Myocyte (in vitro differentiated cells): ENCODE results near the gene FHIP1A. TPM values are rescaled to one million over a fixed set of nuclear protein-coding genes. Genes with fewer than 3 reads are reported as not detected.
"Not testable (repeated sequence)": the region's sequence is repeated elsewhere in the genome, so short reads cannot be mapped to it uniquely, and the experiment has no call there.

ENCODE experiments used
- DNase-seq: peaks from one replicate; pipeline ENCODE4 v3.0.0-alpha.2; 2012; ENCODE audit warnings: low read depth
- polyA plus RNA-seq: library from polyadenylated mRNA; unstranded; fragments of >200 nt; gene quantifications from one replicate; pipeline ENCODE4 v1.2.1, GENCODE V29; 2012; ENCODE audit warnings: missing spikeins
- total RNA-seq: library from RNA; depleted of rRNA; stranded (reverse); fragments of >200 nt; gene quantifications from 2 replicates; pipeline ENCODE4 v1.2.3, GENCODE V29; 2014

Gene FHIP1A
- total RNA-seq, result 1.2 and 9.9 TPM in 2 replicates
- 2.0 TPM for polyA plus RNA-seq

DNA sequence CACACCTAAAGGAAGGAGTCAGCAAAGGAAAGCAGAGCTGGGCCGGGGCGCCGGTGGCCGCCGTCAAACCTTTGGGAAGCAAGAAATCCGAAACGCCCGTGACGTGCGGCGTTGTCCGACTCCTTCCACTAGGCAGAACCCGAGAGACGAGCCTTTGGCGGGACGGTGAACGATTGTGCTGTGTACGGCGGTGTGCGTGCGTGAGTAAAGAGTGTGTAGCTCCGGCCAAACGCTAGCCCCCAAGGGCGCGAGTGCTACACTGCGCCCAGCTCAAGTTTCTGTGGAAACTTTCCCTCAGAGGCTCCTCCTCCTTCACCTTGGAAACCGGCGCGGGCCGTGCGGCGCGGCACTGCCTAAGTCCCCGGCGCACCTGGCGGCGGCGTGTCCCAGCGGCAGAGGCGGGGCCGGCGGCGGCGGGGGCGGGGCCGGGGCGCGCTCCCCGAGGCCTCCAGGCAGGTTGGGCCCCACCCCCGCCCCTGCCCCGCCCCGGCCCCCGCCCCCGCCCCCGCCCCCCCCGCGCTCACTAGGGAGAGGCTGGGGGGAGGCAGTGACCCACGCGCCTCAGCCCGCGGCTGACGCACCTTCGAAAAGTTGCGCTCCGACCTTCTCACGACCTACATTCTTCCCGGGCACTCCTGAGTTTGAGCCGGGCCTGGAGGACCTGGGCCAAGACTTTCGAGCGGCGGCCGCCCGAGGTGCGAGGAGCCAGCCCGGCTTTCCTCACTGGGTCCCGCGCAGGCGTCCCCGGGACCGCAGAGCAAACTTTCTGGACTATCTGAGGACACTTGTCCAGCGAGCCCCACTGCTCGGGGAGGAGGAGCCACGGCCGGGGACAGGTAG is at the start of gene FHIP1A:
Gene FHIP1A (plus strand): TSS at position 547 of the 840 bp plus-strand sequence. CDS start 157,084 bp downstream, outside the sequence.
- peak; percentile 77 for DNase-seq

DNA sequence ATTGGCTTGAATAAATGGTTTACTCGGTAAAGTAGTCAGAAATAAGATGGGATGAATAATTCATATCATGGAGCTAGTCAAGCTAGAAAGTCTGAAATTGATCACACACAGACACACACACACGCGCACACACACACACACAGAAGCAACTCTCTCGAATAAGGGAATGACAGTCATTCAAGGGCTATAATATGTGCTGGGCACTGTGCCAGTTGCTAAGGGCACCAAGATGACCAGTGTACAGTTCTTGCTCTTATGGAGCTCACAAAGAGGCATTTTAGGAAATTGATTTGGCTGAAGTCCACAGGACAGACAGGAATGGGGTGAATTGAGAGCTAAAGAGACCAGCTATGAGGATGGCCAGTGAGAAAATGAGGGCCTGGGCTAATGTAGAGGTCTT is 49.4 kb upstream of the FHIP1A start:
- no peak for DNase-seq

DNA sequence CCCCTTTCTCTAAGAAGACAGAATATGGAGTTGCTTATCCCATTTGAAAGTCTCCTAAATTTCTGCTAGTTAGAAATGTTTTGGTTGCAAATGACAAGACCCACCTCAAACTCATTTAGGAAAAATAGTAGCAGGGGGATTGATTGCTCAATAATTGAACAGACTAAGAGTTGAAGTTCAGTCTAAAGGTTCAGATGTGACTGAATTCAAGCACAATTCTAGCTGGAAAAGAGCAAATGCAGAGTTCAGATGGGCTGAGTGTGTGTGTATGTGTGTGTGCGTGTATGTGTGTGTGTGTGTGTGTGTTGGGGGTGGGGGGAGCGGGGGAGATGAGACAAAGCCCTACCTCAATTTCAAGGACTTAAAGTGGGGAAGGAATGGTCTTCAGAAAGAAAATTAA is 47.9 kb upstream of the FHIP1A start:
- DNase-seq, result no peak

DNA sequence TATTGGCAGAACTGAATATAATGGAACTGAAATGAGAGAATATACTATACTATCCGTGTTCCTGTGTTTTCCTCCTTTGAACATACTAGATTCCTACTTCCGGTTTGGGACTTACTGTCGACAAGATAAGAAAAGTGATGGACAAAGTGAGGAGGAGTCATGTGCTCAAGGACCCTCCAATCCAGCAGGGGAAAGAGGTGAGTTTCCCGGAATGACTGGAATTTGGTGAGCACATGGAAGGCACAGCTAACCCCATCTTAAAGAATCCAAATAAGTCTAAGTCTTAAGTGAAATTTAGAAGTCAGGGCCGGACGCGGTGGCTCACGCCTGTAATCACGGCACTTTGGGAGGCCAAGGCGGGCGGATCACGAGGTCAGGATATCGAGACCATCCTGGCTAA is 47.0 kb upstream of the FHIP1A start:
- DNase-seq, result no peak

DNA sequence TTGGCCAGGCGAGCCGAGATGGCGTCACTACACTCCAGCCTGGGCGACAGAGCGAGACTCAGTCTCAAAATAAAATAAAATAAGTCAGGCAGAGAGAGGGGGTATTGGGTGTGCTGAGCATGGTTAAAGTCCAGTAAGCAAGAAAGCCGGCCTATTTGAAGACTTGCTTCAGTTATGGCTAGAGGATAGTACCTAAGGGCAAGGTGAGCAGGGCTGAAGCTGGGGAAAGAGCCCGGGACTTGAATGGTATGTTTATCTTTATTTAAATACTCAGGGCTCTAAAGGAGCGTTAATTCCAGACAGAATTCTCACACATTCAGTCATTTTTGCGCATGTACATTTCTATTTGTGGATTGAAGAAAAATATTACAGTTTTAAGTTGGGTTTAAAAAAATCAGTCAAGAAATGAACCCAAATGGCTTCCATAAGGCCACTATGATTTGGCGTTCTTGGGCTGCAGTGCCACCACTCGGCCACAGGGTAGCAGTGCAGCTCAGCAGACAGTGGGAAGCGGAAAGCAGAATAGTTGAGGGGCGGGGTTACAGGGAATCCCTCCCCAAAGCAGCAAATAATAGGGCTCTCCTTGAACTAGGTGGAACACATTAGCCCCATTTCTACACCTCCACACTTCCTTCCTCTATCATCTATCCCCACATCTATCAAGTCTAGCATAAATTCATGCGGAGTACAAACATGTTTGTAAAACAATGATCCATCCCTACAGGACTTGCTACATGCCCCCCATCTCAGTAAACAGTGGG is 46.4 kb upstream of the FHIP1A start:
- peak; percentile 87 for DNase-seq

DNA sequence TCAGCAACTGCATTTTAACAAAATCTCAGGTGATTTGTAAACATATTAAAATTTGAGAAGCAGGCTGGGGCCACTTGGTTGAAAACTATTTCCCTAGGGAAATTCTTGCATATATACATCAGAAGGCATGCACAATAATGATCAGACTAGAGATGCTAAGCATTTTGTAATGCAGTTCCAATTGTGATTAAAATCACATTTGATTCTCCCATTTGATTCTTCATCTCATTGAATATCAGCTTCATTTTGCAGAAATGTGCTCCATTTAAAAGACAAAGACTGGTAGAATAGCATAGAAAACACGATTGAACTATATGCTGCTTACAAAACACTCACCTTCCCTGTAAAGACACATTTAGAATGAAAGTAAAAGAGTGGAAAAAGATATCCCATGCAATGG is 32.4 kb upstream of the FHIP1A start:
- DNase-seq, result no peak

DNA sequence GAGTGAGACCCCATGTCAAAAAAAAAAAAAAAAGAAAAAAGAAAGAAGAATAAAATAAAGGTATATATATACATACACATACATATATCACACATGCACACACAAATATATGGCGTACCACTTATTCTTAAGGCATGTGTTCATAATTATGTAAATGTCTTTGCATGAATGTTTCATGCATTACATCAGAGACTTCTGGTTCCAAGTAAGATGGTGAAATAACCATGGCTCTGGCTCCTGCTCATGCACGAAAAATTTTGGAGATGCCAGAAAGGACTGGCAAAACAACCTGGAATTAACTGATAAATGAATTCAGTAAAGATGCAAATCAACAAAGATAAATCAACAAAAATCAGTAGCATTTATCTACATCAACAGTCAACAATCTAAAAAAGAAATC is 19.7 kb upstream of the FHIP1A start:
- no peak for DNase-seq

DNA sequence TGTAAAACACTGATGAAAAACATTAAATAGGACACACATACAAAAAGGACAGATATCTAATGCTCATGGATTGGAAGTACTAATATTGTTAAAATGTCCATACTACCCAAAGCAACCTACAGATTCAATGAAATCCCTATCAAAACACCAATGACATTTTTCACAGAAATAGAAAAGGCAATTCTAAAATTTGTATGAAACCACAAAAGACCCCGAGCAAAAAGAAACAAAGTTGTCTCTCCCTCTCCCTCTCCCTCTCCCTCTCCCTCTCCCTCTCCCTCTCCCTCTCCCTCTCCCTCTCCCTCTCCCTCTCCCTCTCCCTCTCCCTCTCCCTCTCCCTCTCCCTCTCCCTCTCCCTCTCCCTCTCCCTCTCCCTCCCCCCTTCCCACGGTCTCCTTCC is 19.2 kb upstream of the FHIP1A start:
- DNase-seq, result not testable (repeated sequence)

DNA sequence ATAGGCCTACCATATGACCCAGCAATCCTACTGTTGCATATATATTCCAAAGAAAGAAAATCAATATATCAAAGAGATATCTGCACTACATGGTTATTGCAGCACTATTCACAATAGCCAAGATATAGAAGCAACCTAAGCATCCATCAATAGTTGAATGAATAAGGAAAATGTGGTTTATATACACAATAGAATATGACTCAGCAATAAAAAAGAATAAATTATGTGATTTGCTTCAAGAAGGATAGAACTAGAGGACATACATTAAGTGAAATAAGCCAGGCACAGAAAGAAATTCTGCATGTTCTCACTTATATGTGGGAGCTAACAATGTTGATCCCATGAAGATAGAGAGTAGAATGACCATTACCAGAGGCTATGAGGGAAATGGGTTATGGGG is 13.1 kb upstream of the FHIP1A start:
- DNase-seq, result no peak

DNA sequence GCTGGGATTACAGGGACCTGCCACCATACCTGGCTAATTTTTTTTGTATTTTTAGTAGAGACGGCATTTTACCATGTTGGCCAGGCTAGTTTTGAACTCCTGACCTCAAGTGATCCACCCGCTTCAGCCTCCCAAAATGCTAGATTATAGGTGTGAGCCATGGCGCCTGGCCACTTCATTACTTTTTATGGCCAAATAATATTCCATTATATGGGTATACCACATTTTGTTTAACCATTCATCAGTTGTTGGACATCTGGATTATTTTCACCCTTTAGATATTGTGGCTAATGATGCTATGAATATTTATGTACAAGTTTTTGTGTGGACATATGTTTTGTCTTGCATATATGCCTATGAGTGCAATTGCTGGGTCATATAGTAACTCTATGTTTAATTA is 8.6 kb upstream of the FHIP1A start:
- DNase-seq, result no peak

DNA sequence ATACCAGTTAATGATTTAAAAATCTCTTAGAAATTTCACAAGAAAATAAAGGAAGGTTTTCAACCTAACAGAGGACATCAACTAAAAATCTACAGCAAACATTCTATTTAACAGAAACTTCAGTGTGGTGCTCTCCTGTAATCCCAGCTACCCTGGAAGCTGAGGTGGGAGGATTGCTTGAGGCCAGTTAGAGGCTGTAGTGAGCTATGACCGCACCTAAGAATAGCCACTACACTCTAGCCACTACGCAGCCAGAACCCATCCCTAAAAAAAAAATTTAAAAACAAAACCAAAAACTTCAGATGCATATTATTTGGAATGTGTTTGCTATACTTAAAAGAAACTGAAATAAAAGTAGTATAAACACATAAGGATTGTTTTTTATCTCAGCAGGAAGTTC is 7.2 kb upstream of the FHIP1A start:
- no peak for DNase-seq

DNA sequence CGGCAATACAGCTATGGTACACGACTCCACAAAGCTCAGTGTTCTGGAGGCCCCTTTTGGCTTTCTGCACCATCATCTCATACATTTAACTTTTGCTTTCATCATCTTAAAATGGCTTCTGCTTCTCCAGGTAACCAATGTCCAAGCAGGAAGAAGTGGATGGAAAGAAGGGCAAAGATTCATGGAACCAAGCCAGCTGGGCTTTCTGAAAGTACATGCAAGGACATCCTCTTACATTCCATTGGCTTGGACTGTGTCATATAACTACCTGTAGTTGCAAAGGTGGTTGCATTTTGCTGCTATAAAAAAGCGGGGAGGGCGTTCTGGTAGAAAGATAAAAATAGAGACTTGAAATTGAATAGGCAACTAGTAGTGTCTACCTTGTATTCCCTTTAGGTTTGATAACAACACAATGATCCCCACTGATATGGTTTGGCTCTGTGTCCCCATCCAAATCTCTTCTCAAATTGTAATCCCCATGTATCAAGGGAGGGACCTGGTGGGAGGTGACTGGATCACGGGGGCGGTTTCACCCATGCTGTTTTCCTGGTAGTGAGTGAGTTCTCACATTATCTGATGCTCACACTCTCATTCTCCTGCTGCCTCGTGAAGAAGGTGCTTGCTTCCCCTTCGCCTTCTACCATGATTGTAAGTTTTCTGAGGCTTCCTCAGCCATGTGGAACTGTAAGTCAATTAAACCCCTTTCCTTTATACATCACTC is 6.7 kb upstream of the FHIP1A start:
- DNase-seq, result no peak

DNA sequence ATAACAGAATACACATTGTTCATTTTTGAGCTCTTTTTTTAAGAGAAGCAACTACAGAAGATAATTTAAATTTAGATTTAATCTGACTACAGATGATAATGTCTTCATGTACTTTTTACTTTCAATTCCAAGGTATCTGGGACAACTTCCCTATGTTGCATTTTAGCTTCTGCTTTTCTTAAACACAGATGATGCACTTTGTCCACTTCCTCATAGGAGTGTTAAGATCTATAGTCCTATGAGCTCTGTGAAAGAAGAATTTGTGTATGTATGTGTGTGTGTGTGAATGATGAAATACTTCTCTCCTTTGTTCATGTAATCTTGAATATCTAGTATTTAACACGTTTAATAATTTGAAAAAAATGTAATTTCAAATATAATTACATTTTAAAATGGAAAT is 5.3 kb upstream of the FHIP1A start:
- DNase-seq, result no peak

DNA sequence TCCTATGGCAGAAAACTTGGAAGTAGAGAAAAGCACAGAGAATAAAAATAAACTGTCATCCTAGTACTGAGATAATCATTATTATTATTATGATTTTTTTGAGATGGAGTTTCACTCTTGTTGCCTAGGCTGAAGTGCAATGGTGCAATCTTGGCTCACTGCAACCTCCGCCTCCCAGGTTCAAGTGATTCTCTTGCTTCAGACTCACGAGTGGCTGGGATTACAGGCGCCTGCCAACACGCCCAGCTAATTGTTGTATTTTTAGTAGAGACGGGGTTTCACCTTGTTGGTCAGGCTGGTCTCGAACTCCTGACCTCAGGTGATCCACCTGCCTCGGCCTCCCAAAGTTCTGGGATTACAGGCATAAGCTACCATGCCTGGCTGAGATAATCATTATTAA is 4.2 kb upstream of the FHIP1A start:
- DNase-seq, result not testable (repeated sequence)

DNA sequence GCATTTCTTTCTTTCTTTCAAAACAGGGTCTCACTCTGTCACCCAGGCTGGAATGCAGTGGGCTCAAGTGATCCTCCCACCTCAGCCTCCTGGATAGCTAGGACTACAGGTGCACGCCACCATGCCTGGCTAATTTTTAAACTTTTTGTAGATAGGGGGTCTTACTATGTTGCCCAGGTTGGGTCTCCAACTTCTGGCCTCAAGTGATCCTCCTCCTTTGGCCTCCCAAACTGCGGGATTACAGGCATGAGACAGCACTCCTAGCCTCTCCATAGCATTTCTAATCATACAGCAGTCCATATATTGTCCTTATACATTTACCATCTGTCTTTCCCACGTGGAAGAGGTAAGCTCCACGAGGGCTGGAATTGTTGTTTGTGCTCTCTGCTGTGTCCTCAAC is 2.0 kb upstream of the FHIP1A start:
- DNase-seq, result no peak

DNA sequence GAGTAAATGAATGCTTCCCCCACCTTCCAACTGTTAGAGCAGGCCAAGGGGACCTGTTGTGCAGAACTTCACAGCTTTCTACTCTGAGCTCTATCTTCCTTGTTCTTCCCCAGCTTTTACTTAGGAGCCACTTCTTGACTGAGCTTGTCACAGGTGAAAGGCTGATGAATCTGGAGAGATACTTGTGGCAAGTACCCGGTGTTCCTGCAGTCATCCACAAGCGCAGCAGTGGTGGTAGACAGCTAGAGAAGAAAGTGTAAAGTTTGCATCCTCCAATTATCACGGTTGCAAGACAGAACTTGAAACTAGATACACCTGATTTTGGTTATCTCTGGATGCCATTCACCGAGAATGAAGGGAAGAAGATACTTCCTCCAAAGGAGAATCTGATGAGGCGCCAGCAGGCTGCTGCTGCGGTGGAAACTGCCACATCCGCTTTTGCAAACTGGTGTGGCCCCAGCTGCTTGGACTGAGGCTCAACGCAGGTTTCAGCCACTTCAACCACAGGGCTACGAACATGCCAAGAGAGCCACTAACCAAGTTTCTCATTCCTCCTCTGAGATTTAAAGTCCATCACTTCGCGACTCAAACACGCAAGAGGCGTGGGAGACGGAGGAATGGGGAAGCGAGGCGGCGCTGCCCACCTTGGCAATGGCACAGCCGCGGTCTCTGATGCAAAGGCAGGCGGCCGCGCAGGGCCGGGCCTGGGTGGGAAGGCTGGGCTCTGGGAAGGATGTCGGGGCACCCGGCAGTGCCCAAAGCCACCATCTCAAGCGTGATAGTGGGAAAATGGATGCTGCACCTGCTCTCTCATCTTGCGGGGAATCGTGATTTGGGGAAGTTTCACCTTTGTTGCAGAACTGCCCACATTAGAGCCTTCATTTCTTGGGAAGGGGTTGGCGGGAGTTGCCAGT is 1.3 kb upstream of the FHIP1A start:
- no peak for DNase-seq

DNA sequence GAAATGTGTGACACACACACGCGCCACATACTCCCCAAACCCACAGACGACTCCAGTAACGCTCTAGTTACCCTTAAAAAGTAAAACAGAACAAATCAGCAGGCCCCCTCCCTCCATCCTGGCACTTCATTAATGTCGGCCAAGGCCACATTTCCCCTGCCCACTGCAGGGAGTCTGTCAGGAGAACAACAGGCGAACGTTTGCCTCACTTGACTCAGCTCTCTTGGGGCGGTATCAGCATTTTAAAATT is 671 bp upstream of the FHIP1A start:
- DNase-seq, result no peak

DNA sequence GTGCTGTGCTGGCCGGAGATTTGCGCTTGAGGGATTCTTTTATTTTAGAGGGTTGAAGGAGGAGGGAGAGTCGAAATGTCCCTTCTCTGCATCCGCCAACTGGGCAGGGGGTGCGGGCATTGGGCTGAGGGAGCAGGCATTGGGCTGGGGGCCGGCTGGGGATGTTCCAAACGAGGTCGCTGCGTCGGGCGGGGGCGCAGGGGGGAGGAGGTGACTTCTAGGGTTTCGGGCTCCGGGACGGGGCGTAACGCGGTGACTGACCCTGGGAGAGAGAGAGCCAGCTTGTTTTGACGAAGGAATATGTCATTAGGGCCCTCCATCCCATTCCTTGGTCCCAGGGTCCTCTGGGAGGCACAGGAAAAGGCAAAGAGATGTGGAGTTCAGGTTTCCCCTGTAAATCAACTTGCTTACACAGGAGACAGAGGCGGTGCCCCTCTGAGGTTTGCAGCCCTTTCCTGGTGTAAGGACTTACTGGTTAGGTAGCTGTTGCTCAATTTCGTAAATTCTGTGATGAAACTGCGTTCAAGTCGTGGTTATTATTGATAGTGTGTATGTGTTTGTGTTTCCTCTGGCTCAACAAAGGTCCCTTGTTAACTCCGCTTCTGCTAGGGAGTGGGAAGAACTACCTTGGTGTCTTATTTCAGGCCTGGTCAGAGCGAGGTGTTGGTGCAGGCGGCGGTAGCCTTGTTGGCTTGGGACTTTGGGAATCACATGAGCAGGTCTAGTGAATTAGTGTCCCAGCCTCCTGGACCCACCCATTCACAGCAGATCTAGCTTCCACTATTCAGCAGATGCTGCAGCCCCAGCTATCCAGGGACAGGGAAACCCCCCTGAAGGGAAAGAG is 716 bp downstream of the FHIP1A start:
- DNase-seq, result no peak

DNA sequence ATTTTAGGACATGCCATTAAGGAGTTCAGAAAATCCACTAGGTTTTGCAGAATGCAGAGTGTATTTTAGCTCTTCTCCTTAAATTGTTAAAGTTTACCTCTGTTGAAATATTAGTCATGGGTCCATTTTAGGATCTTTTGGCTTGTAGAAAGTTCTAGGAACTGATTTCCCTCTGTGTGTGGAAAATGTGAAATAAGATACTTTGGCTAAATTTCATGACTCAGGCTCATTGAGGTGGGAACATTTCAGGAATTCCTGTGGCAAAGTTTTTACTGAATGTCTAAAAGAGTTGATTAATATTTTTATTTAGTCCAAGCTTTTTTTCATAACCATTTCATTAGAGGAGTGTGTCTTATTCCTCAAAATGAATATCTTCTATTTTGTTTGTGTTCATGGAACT is 7.0 kb downstream of the FHIP1A start:
- peak; percentile 62 for DNase-seq

DNA sequence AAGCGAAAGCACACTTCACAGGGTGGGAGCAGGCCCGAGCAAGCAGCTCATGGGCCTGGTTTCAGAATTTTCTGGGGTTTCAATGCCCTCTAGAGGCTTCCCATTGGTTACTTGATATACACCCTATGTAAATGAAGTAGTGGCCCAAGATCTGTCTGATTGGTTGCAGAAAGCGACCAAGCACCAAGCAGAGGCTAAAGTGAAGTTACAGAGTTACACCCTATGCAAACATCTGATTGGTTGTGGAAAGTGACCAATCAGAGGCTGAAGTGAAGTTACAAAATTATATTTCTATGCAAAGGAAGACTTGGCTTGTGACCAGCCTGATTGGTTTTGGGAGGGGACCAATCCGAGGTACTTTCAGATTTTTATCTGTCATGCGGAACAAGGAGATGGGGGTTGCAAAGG is 8.2 kb downstream of the FHIP1A start:
- no peak for DNase-seq
